Mesodermal cell (in vitro differentiated cells): Measurements from ENCODE around the gene FGG.
"Not testable (repeated sequence)": the region's sequence is repeated elsewhere in the genome, so short reads cannot be mapped to it uniquely, and the experiment has no call there.

Source experiments
- H3K27ac ChIP-seq: 2 replicates; pipeline ENCODE4 v1.7.0; 2013; ENCODE audit warnings: mild to moderate bottlenecking, low read depth, low read length, moderate library complexity; ENCODE audit not compliant: severe bottlenecking
- H3K36me3 ChIP-seq: 2 replicates; pipeline ENCODE4 v1.7.1; 2013; ENCODE audit warnings: mild to moderate bottlenecking, low read length, moderate library complexity; ENCODE audit not compliant: control insufficient read depth, insufficient read depth
- H3K4me1 ChIP-seq: one replicate; pipeline ENCODE4 v1.7.1; 2013; ENCODE audit warnings: mild to moderate bottlenecking, low read length; ENCODE audit not compliant: insufficient read depth, control insufficient read depth, poor library complexity, severe bottlenecking
- H3K4me3 ChIP-seq: 2 replicates; pipeline ENCODE4 v1.7.0; 2013; ENCODE audit warnings: low read length, control low read depth, mild to moderate bottlenecking; ENCODE audit not compliant: insufficient read depth, poor library complexity, severe bottlenecking; ENCODE audit errors: extremely low read depth
- H3K9me3 ChIP-seq: 2 replicates; pipeline ENCODE4 v1.7.1; 2013; ENCODE audit warnings: mild to moderate bottlenecking, low read length, moderate library complexity; ENCODE audit not compliant: control insufficient read depth
- WGBS, 2 experiments: methylation state at CpG; one replicate each; pipeline ENCODE4 v1.1.5; 2013; ENCODE audit warnings: missing lambda C conversion rate in 2 of 2; ENCODE audit not compliant: insufficient coverage in 2 of 2; 5-methylcytosine and 5-hydroxymethylcytosine counted together

FGG gene

GRCh38 chr4:154597281-154597680 is 15.2 kb downstream of the FGG start:
- not testable (repeated sequence) for H3K9me3 ChIP-seq, H3K4me1 ChIP-seq, H3K4me3 ChIP-seq, H3K27ac ChIP-seq, H3K36me3 ChIP-seq
- WGBS, 2 experiments, result 94 to 98% methylated on average over 8 to 10 of the region's 11 CpGs

- Histone ChIP-seq H3K4me1 (no peaks in the 10 kb centered on the region), H3K36me3 (no peaks in the 10 kb centered on the region), H3K27ac (no peak overlapping the region), H3K4me3 (no peak overlapping the region), H3K9me3 (no peaks in the 10 kb centered on the region)
Measured at GRCh38 chr4:154595807-154596206, 16.6 kb downstream of the FGG start.

GRCh38 chr4:154594343-154594742 is 18.1 kb downstream of the FGG start:
- WGBS, 2 experiments, result 85 to 100% methylated on average over 2 to 3 of the region's 3 CpGs
- H3K9me3 ChIP-seq, H3K36me3 ChIP-seq, H3K4me3 ChIP-seq, H3K27ac ChIP-seq, H3K4me1 ChIP-seq: not testable (repeated sequence)

GRCh38 chr4:154593868-154594267 is 18.6 kb downstream of the FGG start:
- no peaks in the 10 kb centered on the region for H3K9me3 ChIP-seq
- no peaks in the 10 kb centered on the region for H3K36me3 ChIP-seq
- H3K27ac ChIP-seq, result no peak overlapping the region
- no peak overlapping the region for H3K4me3 ChIP-seq
- 64 to 100% methylated on average over 1 to 2 of the region's 2 CpGs for WGBS, 2 experiments
- no peaks in the 10 kb centered on the region for H3K4me1 ChIP-seq

- Histone ChIP-seq H3K9me3 (no peaks in the 10 kb centered on the region), H3K4me1 (no peaks in the 10 kb centered on the region), H3K4me3 (no peak overlapping the region), H3K36me3 (no peaks in the 10 kb centered on the region), H3K27ac (no peak overlapping the region)
- WGBS, 2 experiments, result 100% methylated on average over 2 of the region's 3 CpGs; no CpG with 5 or more reads in 1 of the 2 experiments
Measured at GRCh38 chr4:154591890-154592289, 20.6 kb downstream of the FGG start.

GRCh38 chr4:154590329-154591006 is 22.0 kb downstream of the FGG start, which contains the start of gene FGA:
TSS of gene FGA (minus strand) at chr4:154590742. CDS start at chr4:154590687, 55 bp downstream.
- Histone ChIP-seq H3K4me1 (no peaks in the 10 kb centered on the region), H3K4me3 (no peak within 1 kb of the TSS)
- 71% methylated on average over 3 of the region's 3 CpGs; no CpG with 5 or more reads in 1 of the 2 experiments for whole genome bisulfite sequencing, 2 experiments

GRCh38 chr4:154589296-154590197 is 22.9 kb downstream of the FGG start:
- H3K9me3 ChIP-seq, result no peaks in the 10 kb centered on the region
- WGBS, 2 experiments, result 86 to 100% methylated on average over 4 to 7 of the region's 7 CpGs
- H3K4me1 ChIP-seq, result no peaks in the 10 kb centered on the region
- H3K36me3 ChIP-seq, result no peaks in the 10 kb centered on the region
- H3K27ac ChIP-seq, result no peak overlapping the region
- H3K4me3 ChIP-seq, result no peak overlapping the region

More at GRCh38 chr4:154590329-154591006, 22.0 kb downstream of the FGG start, which contains the start of gene FGA:
- H3K27ac ChIP-seq, result no peak within 1 kb of the TSS
- H3K36me3 ChIP-seq, result no peaks in the 10 kb centered on the region
- no peaks in the 10 kb centered on the region for H3K9me3 ChIP-seq

- no peaks in the 10 kb centered on the region for H3K9me3 ChIP-seq
- H3K36me3 ChIP-seq, result no peaks in the 10 kb centered on the region
- 86 to 100% methylated on average over 1 to 2 of the region's 2 CpGs for WGBS, 2 experiments
- H3K4me1 ChIP-seq, result no peaks in the 10 kb centered on the region
- no peak overlapping the region for H3K4me3 ChIP-seq
- no peak overlapping the region for H3K27ac ChIP-seq
Measured at GRCh38 chr4:154588198-154588597, 24.3 kb downstream of the FGG start.

- 96 to 98% methylated on average over 7 to 9 of the region's 13 CpGs for WGBS, 2 experiments
- Histone ChIP-seq H3K36me3 (no peaks in the 10 kb centered on the region), H3K4me1 (no peaks in the 10 kb centered on the region), H3K4me3 (no peak overlapping the region), H3K27ac (no peak overlapping the region), H3K9me3 (no peaks in the 10 kb centered on the region)
Measured at GRCh38 chr4:154586296-154587033, 26.0 kb downstream of the FGG start.

- 86 to 91% methylated on average over 8 of the region's 10 CpGs for WGBS, 2 experiments
- H3K4me3 ChIP-seq, result no peak overlapping the region
Measured at GRCh38 chr4:154585369-154586018, 27.0 kb downstream of the FGG start.

More at GRCh38 chr4:154585369-154586018, 27.0 kb downstream of the FGG start:
- Histone ChIP-seq H3K9me3 (no peaks in the 10 kb centered on the region), H3K36me3 (no peaks in the 10 kb centered on the region), H3K27ac (no peak overlapping the region), H3K4me1 (no peaks in the 10 kb centered on the region)
